Measurements from ENCODE around the gene IPO4.

Gene IPO4

GRCh38 chr14:24146978-24147760, 41.4 kb downstream of the IPO4 start, which contains the start of gene RNF31:
TSS of gene RNF31 (plus strand) at chr14:24147498. CDS start at chr14:24147699, 201 bp downstream.
- H2AFZ ChIP-seq: peak within 1 kb of the TSS; percentile 96
- H3K9ac ChIP-seq: peak within 1 kb of the TSS; percentile 74
- peak within 1 kb of the TSS; percentile 89 for H3K4me2 ChIP-seq (ENCODE audit: low read length)
- peak within 1 kb of the TSS; percentile 93 for H3K27ac ChIP-seq
- H3K27me3 ChIP-seq (ENCODE audit: control insufficient read depth, insufficient read depth, low read length): no peaks in the 10 kb centered on the region
- peaks cover 14% of the 10 kb centered on the region for H3K4me1 ChIP-seq
- H3K9me3 ChIP-seq (ENCODE audit: control insufficient read depth, low read length): no peaks in the 10 kb centered on the region
- no peak for TF ChIP-seq CTCF (IDR thresholded peaks at IDR 0.05)
- peak within 1 kb of the TSS; percentile 72 for H3K4me3 ChIP-seq (ENCODE audit: low read depth, low read length)
- peaks cover 21% of the 10 kb centered on the region for H3K79me2 ChIP-seq
- H3K36me3 ChIP-seq (ENCODE audit: control insufficient read depth, insufficient read depth, low read length): no peaks in the 10 kb centered on the region

GRCh38 chr14:24146453-24146977, 42.1 kb downstream of the IPO4 start, which contains the start of gene PSME2:
TSS of gene PSME2 (minus strand) at chr14:24146610. CDS start at chr14:24146581, 29 bp downstream.
- peaks cover 14% of the 10 kb centered on the region for H3K4me1 ChIP-seq
- no peaks in the 10 kb centered on the region for H3K36me3 ChIP-seq (ENCODE audit: control insufficient read depth, insufficient read depth, low read length)
- peak within 1 kb of the TSS; percentile 93 for H3K27ac ChIP-seq
- H3K27me3 ChIP-seq (ENCODE audit: control insufficient read depth, insufficient read depth, low read length): no peaks in the 10 kb centered on the region
- no peaks in the 10 kb centered on the region for H3K9me3 ChIP-seq (ENCODE audit: control insufficient read depth, low read length)
- peak within 1 kb of the TSS; percentile 74 for H3K9ac ChIP-seq
- H3K4me2 ChIP-seq (ENCODE audit: low read length): peak within 1 kb of the TSS; percentile 89
- TF ChIP-seq CTCF (IDR thresholded peaks at IDR 0.05): no peak
- H2AFZ ChIP-seq: peak within 1 kb of the TSS; percentile 96
- peaks cover 21% of the 10 kb centered on the region for H3K79me2 ChIP-seq
- peak within 1 kb of the TSS; percentile 72 for H3K4me3 ChIP-seq (ENCODE audit: low read depth, low read length)

- peak overlapping the region; percentile 30 for H3K9ac ChIP-seq
- peaks cover 14% of the 10 kb centered on the region for H3K4me1 ChIP-seq
- peak overlapping the region; percentile 72 for H3K4me3 ChIP-seq (ENCODE audit: low read depth, low read length)
- H2AFZ ChIP-seq: peak overlapping the region; percentile 96
- no peaks in the 10 kb centered on the region for H3K27me3 ChIP-seq (ENCODE audit: control insufficient read depth, insufficient read depth, low read length)
- peaks cover 18% of the 10 kb centered on the region for H3K79me2 ChIP-seq
- no peak for TF ChIP-seq CTCF (IDR thresholded peaks at IDR 0.05)
- H3K9me3 ChIP-seq (ENCODE audit: control insufficient read depth, low read length): no peaks in the 10 kb centered on the region
- no peaks in the 10 kb centered on the region for H3K36me3 ChIP-seq (ENCODE audit: control insufficient read depth, insufficient read depth, low read length)
- peak overlapping the region; percentile 93 for H3K27ac ChIP-seq
- H3K4me2 ChIP-seq (ENCODE audit: low read length): peak overlapping the region; percentile 65
Measured at GRCh38 chr14:24145690-24146452, 42.7 kb downstream of the IPO4 start.

GRCh38 chr14:24145219-24145618, 43.4 kb downstream of the IPO4 start:
- Histone ChIP-seq H3K4me2 (ENCODE audit: low read length) (peak overlapping the region; percentile 65), H3K27me3 (ENCODE audit: control insufficient read depth, insufficient read depth, low read length) (no peaks in the 10 kb centered on the region), H3K4me3 (ENCODE audit: low read depth, low read length) (no peak overlapping the region), H3K4me1 (peaks cover 14% of the 10 kb centered on the region), H3K36me3 (ENCODE audit: control insufficient read depth, insufficient read depth, low read length) (no peaks in the 10 kb centered on the region), H3K9ac (no peak overlapping the region), H3K79me2 (peaks cover 18% of the 10 kb centered on the region), H3K9me3 (ENCODE audit: control insufficient read depth, low read length) (no peaks in the 10 kb centered on the region), H3K27ac (peak overlapping the region; percentile 93), H2AFZ (no peak overlapping the region)
- TF ChIP-seq CTCF (IDR thresholded peaks at IDR 0.05): no peak

All from parathyroid adenoma (tissue), 2 donors.